ENCODE results near the gene ARHGEF40. TPM values are rescaled to one million over a fixed set of nuclear protein-coding genes. Genes with fewer than 3 reads are reported as not detected.

The ARHGEF40 gene
- total and polyA plus RNA-seq, 10 of the 15 experiments (the other 5 are each of a cell fraction or from before 2014, with no cell fraction given): 0.03 to 0.31 (median 0.08) TPM; not detected in 2

- no peak overlapping the region for H3K4me3 ChIP-seq
- ATAC-seq (no peak), FAIRE-seq (no peak), DNase-seq (ENCODE audit: low read depth, low spot score) (no peak)
- no peak overlapping the region for H3K4me2 ChIP-seq (ENCODE audit: control insufficient read depth, insufficient read depth)
- ChIA-PET SMC1A (ENCODE audit: uncharacterized antibody, unreplicated experiment) (interaction anchor here (0.7 to 1.2 kb wide), 2 partner anchors 10 to 13 kb away, joined by 3 read pairs; no protein-coding TSS in a partner anchor), CTCF (interaction anchor here (0.7 to 2.2 kb wide), 3 partner anchors 12 to 51 kb away, joined by 3 to 10 read pairs (median 7); no protein-coding TSS in a partner anchor), POLR2A (no interaction called here), RAD21 (ENCODE audit: unreplicated experiment) (interaction anchor here (0.6 kb wide), 1 partner anchor 108 kb away, joined by 3 read pairs; no protein-coding TSS in a partner anchor)
- in situ Hi-C loops (cut with MboI): no loop called here
- H4K20me1 ChIP-seq (ENCODE audit: control insufficient read depth, insufficient read depth): no peaks in the 10 kb centered on the region; the same call in 1 of the 2 replicates
- H3K9me3 ChIP-seq (replicated peaks; ENCODE audit: control insufficient read depth, insufficient read depth, low read length): no peaks in the 10 kb centered on the region
- no TSS peak for BruUV-seq (replicated peaks)
- 64% methylated on average over 1 of the region's 1 CpG for WGBS (ENCODE audit: insufficient coverage, insufficient replicate concordance, low lambda C conversion rate, missing lambda C conversion rate)
- H3K27ac ChIP-seq (ENCODE audit: control insufficient read depth, insufficient read depth): no peak overlapping the region
- H2AFZ ChIP-seq (ENCODE audit: control insufficient read depth, low read depth, low read length): no peak overlapping the region
- TF ChIP-seq SUZ12 (IDR thresholded peaks at IDR 0.05; ENCODE audit: unreplicated experiment): no peak
- no peak for TF ChIP-seq SIN3A (IDR thresholded peaks at IDR 0.05; ENCODE audit: low read depth, low read length)
- TF ChIP-seq ZNF687 (IDR thresholded peaks at IDR 0.05): no peak
- TF ChIP-seq HCFC1 (IDR thresholded peaks at IDR 0.05; ENCODE audit: low read length): no peak
- TF ChIP-seq IKZF1 (conservative IDR thresholded peaks at IDR 0.05): no peak
- TF ChIP-seq NRF1 (conservative IDR thresholded peaks at IDR 0.05; ENCODE audit: low read depth, low read length): no peak
- TF ChIP-seq RUNX3 (IDR thresholded peaks at IDR 0.05; ENCODE audit: low read length): no peak
- no peak for TF ChIP-seq SKIL (IDR thresholded peaks at IDR 0.05; ENCODE audit: low read depth, poor library complexity, severe bottlenecking)
- TF ChIP-seq ATF3 (IDR thresholded peaks at IDR 0.05; ENCODE audit: borderline replicate concordance, extremely low read depth, low read depth, low read length): no peak
- TF ChIP-seq MTA2 (IDR thresholded peaks at IDR 0.05; ENCODE audit: low read depth): no peak
- no peak for TF ChIP-seq ESRRA (IDR thresholded peaks at IDR 0.05; ENCODE audit: low read length)
- TF ChIP-seq ASH2L (IDR thresholded peaks at IDR 0.05; ENCODE audit: borderline replicate concordance, low read depth): no peak
- TF ChIP-seq CTCF (IDR thresholded peaks at IDR 0.05 in 2 of 3, conservative IDR thresholded peaks at IDR 0.05 in 1 of 3; ENCODE audit: control insufficient read depth in 2 of 3, extremely low read depth in 1 of 3, insufficient read depth in 1 of 3, low read depth in 3 of 3, low read length in 3 of 3): no peak
- no peak for TF ChIP-seq ZBTB33 (IDR thresholded peaks at IDR 0.05)
- H3K79me2 ChIP-seq (ENCODE audit: control insufficient read depth, insufficient read depth, low read length): no peaks in the 10 kb centered on the region
- H3K36me3 ChIP-seq (ENCODE audit: control insufficient read depth in 2 of 2, insufficient read depth in 2 of 2, low read length in 1 of 2): no peaks in the 10 kb centered on the region
- no peaks in the 10 kb centered on the region; a peak in 2 of 4 replicates for H3K27me3 ChIP-seq (replicated peaks in 1 of 2; ENCODE audit: control insufficient read depth in 2 of 2, insufficient read depth in 2 of 2, low read length in 1 of 2)
- H3K4me1 ChIP-seq (ENCODE audit: control insufficient read depth, insufficient read depth, low read length): no peaks in the 10 kb centered on the region
- H3K9ac ChIP-seq (ENCODE audit: control insufficient read depth, insufficient read depth, low read length): no peak overlapping the region
- intact Hi-C loops (cut with micrococcal nuclease; ENCODE audit: unreplicated experiment): no loop called here
Measured at GRCh38 chr14:21123429-21123828, 53.3 kb downstream of the ARHGEF40 start.

Measured in GM12878 (cell line).